ENCODE data around the gene CD9. TPM values are rescaled to one million over a fixed set of nuclear protein-coding genes. Genes with fewer than 3 reads are reported as not detected.

CD9 gene
- total RNA-seq, 4 donors from 2014 or later: 26.7 to 50.6 (median 48.4) TPM

GRCh38 chr12:6180268-6181051, 19.7 kb upstream of the CD9 start:
- Histone ChIP-seq H3K9me3 (no peaks in the 10 kb centered on the region), H3K4me3 (no peak overlapping the region), H3K27me3 (peaks cover 0 to 3% (median 0%) of the 10 kb centered on the region in 3 donors), H3K27ac (peak overlapping the region; percentile 49 to 60 (median 54)), H3K36me3 (no peaks in the 10 kb centered on the region), H3K4me1 (peaks cover 25 to 30% of the 10 kb centered on the region in 2 donors)
- intact Hi-C loops (cut with DNase I; ENCODE audit: low total_unique reads): no loop called here
- in situ Hi-C loops (cut with MboI; ENCODE audit: low sequenced_read_pairs in 4 of 4): no loop called here
- ATAC-seq: peak in 1 of 2 donors; percentile 31
- DNase-seq: peak in 1 of 2 donors; percentile 44
- TF ChIP-seq POLR2A (IDR thresholded peaks at IDR 0.05) (no peak), CTCF (IDR thresholded peaks at IDR 0.05 in 4 of 5, conservative IDR thresholded peaks at IDR 0.05 in 1 of 5) (no peak)

- in situ Hi-C loops (cut with MboI; ENCODE audit: low sequenced_read_pairs in 4 of 4) (no loop called here), intact Hi-C loops (cut with DNase I; ENCODE audit: low total_unique reads) (no loop called here)
- DNase-seq (no peak), ATAC-seq (no peak)
- Histone ChIP-seq H3K4me3 (no peak overlapping the region), H3K27me3 (peaks cover 0 to 3% (median 0%) of the 10 kb centered on the region in 3 donors), H3K4me1 (peaks cover 25 to 30% of the 10 kb centered on the region in 2 donors), H3K27ac (peak overlapping the region in 2 of 4 donors; percentile 50 to 60), H3K36me3 (no peaks in the 10 kb centered on the region), H3K9me3 (no peaks in the 10 kb centered on the region)
- TF ChIP-seq POLR2A (IDR thresholded peaks at IDR 0.05): no peak
- TF ChIP-seq CTCF (IDR thresholded peaks at IDR 0.05 in 4 of 5, conservative IDR thresholded peaks at IDR 0.05 in 1 of 5): no peak
Observed at GRCh38 chr12:6181166-6181565, 19.0 kb upstream of the CD9 start.

GRCh38 chr12:6181583-6182278, 18.5 kb upstream of the CD9 start:
- in situ Hi-C loops (cut with MboI; ENCODE audit: low sequenced_read_pairs in 4 of 4): no loop called here
- H3K4me1 ChIP-seq: peaks cover 25 to 30% of the 10 kb centered on the region in 2 donors

GRCh38 chr12:6182279-6182898, 17.8 kb upstream of the CD9 start:
- peak in 1 of 2 donors; percentile 32 for DNase-seq
- peak; percentile 46 to 52 for ATAC-seq
- Histone ChIP-seq H3K9me3 (no peaks in the 10 kb centered on the region), H3K4me1 (peaks cover 25 to 30% of the 10 kb centered on the region in 2 donors), H3K27me3 (peaks cover 0 to 3% (median 0%) of the 10 kb centered on the region in 3 donors), H3K36me3 (no peaks in the 10 kb centered on the region), H3K27ac (peak overlapping the region; percentile 17 to 71 (median 56)), H3K4me3 (no peak overlapping the region)
- peak in 1 of 2 donors; percentile 20 for TF ChIP-seq POLR2A (IDR thresholded peaks at IDR 0.05)
- TF ChIP-seq CTCF (IDR thresholded peaks at IDR 0.05 in 4 of 5, conservative IDR thresholded peaks at IDR 0.05 in 1 of 5): no peak
- intact Hi-C loops (cut with DNase I; ENCODE audit: low total_unique reads): no loop called here
- in situ Hi-C loops (cut with MboI; ENCODE audit: low sequenced_read_pairs in 4 of 4): no loop called here

More at GRCh38 chr12:6181583-6182278, 18.5 kb upstream of the CD9 start:
- TF ChIP-seq CTCF (IDR thresholded peaks at IDR 0.05 in 4 of 5, conservative IDR thresholded peaks at IDR 0.05 in 1 of 5) (no peak), POLR2A (IDR thresholded peaks at IDR 0.05) (no peak)
- Histone ChIP-seq H3K27ac (peak overlapping the region; percentile 17 to 71 (median 56)), H3K4me3 (no peak overlapping the region), H3K36me3 (no peaks in the 10 kb centered on the region), H3K9me3 (no peaks in the 10 kb centered on the region), H3K27me3 (peaks cover 0 to 3% (median 0%) of the 10 kb centered on the region in 3 donors)
- no peak for DNase-seq
- intact Hi-C loops (cut with DNase I; ENCODE audit: low total_unique reads): no loop called here
- ATAC-seq: no peak

All from gastrocnemius medialis (tissue), 4 donors.